ENCODE measurements around the gene EXOC6. TPM values are rescaled to one million over a fixed set of nuclear protein-coding genes. Genes with fewer than 3 reads are reported as not detected.

Gene EXOC6
- total and polyA plus RNA-seq, 2 donors, result 10.6 to 17.4 TPM

DNA sequence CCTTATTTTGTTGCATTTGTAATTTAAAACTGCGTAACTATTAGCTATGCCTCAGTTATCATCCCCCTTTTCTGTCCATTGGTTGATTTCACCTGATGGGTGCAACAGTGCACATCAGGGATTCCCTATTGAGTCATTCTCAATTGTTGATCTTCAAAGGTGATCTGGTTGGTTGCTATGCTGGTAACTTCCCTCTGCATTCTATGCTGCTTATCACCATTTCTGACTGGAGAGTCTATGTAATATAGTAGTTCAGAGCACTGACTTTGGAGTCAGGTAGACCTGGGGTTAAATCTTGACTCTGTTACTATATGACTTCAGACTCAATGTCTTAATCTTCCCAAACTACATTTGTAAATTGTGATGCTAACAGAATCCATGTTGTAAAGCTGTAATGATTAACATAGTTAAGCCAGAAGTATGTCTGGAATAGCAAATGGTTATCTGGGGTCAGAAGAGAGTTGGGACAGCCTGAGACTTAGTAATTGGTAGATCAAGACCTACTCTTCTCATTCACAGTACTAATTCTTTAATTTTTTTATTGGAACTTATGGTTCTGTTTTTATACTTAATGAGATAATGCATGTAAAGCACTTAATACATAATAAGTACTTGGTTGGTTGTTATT lies 38.1 kb downstream of the EXOC6 start:
- 100% methylated on average over 1 of the region's 1 CpG for WGBS
- no peaks in the 10 kb centered on the region for H3K4me1 ChIP-seq (ENCODE audit: control insufficient read depth in 2 of 2, insufficient read depth in 2 of 2, low read length in 2 of 2)
- DNase-seq (ENCODE audit: low read depth in 6 of 9, low spot score in 9 of 9), result no peak
- H3K4me3 ChIP-seq (ENCODE audit: low read length in 2 of 2), result no peak overlapping the region
- H3K9me3 ChIP-seq (ENCODE audit: control insufficient read depth in 2 of 2, insufficient read depth in 1 of 2, low read length in 1 of 2), result no peaks in the 10 kb centered on the region
- no peaks in the 10 kb centered on the region for H3K27me3 ChIP-seq (ENCODE audit: control insufficient read depth in 2 of 2, insufficient read depth in 1 of 2, low read length in 1 of 2)
- H3K27ac ChIP-seq (ENCODE audit: low read depth in 1 of 2, low read length in 1 of 2), result no peak overlapping the region
- H3K36me3 ChIP-seq (ENCODE audit: control insufficient read depth in 2 of 2, insufficient read depth in 2 of 2, low read length in 1 of 2), result no peaks in the 10 kb centered on the region

DNA sequence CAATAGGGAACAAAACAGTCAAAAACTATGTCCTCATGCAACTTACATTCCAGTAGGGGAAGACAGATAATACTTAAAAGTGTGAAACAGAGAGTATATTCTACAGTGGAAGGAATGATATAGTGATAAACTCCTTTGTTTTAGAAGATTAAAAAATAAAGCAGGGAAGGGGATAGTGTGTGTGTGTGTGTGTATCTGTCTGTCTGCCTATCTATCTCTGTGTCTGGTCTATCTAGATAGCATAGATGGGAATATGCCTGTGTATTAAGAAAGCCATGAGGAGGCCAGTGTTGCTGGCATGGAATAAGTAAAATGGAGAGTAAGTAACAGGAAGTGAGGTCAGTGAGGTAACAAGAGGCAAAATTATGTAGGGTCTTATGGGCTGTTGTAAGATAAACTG lies 42.2 kb downstream of the EXOC6 start:
- H3K36me3 ChIP-seq (ENCODE audit: control insufficient read depth in 2 of 2, insufficient read depth in 2 of 2, low read length in 1 of 2), result no peaks in the 10 kb centered on the region
- no peaks in the 10 kb centered on the region for H3K27me3 ChIP-seq (ENCODE audit: control insufficient read depth in 2 of 2, insufficient read depth in 1 of 2, low read length in 1 of 2)
- no peaks in the 10 kb centered on the region for H3K4me1 ChIP-seq (ENCODE audit: control insufficient read depth in 2 of 2, insufficient read depth in 2 of 2, low read length in 2 of 2)
- H3K27ac ChIP-seq (ENCODE audit: low read depth in 1 of 2, low read length in 1 of 2), result no peak overlapping the region
- H3K9me3 ChIP-seq (ENCODE audit: control insufficient read depth in 2 of 2, insufficient read depth in 1 of 2, low read length in 1 of 2), result no peaks in the 10 kb centered on the region
- H3K4me3 ChIP-seq (ENCODE audit: low read length in 2 of 2), result no peak overlapping the region
- no peak for DNase-seq (ENCODE audit: low read depth in 6 of 9, low spot score in 9 of 9)

DNA sequence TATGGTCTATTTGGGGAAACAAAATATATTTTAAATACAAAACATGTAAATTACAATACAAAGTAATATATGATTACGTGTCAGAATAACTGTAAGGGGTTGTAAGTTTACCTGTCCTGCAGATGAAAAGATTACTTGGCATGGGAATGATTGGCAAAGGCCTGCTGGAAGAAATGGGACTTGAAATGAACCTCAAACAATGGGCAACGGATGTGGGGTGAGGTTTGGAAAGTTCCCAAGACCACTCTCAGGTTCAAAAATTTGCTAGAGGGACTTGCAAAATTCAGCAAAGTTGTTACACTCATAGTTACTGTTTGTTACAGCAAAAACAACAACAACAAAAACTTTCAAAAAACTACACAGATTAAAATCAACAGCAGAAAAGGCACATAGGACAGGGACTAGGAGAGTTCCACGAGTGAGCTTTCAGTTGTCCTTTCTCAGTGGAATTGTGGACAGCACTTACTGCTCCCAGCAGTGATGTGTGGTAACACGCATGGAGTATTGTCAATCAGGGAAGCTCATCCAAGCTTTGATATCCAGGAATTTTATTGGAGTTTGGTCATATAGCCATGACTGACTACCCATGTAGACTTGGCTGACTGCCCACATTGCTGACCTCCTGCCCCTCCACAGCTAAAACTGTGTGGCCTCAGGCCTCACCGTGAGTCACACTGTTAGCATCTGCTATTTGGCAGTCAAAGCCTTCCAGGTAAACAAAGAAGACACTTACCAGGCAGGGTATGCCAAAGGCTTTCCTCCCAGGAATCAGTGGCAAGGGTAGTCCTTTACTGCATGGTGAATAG lies 43.8 kb downstream of the EXOC6 start:
- H3K4me1 ChIP-seq (ENCODE audit: control insufficient read depth in 2 of 2, insufficient read depth in 2 of 2, low read length in 2 of 2), result no peaks in the 10 kb centered on the region
- WGBS, result 85% methylated on average over 5 of the region's 5 CpGs
- H3K27me3 ChIP-seq (ENCODE audit: control insufficient read depth in 2 of 2, insufficient read depth in 1 of 2, low read length in 1 of 2), result no peaks in the 10 kb centered on the region
- no peaks in the 10 kb centered on the region for H3K36me3 ChIP-seq (ENCODE audit: control insufficient read depth in 2 of 2, insufficient read depth in 2 of 2, low read length in 1 of 2)
- DNase-seq (ENCODE audit: low read depth in 6 of 9, low spot score in 9 of 9), result no peak
- no peaks in the 10 kb centered on the region for H3K9me3 ChIP-seq (ENCODE audit: control insufficient read depth in 2 of 2, insufficient read depth in 1 of 2, low read length in 1 of 2)
- no peak overlapping the region for H3K27ac ChIP-seq (ENCODE audit: low read depth in 1 of 2, low read length in 1 of 2)
- H3K4me3 ChIP-seq (ENCODE audit: low read length in 2 of 2), result no peak overlapping the region

DNA sequence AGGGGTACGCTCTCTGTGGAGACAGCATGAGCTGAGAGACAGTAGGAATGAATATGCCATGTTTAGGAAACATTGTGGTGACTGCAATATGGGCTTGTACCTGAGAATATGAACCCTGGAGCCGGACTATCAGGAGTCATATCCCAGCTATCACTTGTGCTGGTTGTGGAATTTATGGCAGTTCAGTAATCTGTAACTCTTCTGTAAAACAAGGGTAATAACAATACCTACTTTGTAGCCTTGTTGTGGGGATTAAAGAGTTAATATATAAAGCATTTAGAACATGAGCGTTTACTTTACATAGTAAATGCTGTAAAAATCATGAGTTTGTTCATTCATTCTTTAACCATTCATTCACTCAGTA lies 44.4 kb downstream of the EXOC6 start:
- DNase-seq (ENCODE audit: low read depth in 6 of 9, low spot score in 9 of 9), result no peak
- H3K27ac ChIP-seq (ENCODE audit: low read depth in 1 of 2, low read length in 1 of 2), result no peak overlapping the region
- H3K27me3 ChIP-seq (ENCODE audit: control insufficient read depth in 2 of 2, insufficient read depth in 1 of 2, low read length in 1 of 2), result no peaks in the 10 kb centered on the region
- no peaks in the 10 kb centered on the region for H3K4me1 ChIP-seq (ENCODE audit: control insufficient read depth in 2 of 2, insufficient read depth in 2 of 2, low read length in 2 of 2)
- H3K36me3 ChIP-seq (ENCODE audit: control insufficient read depth in 2 of 2, insufficient read depth in 2 of 2, low read length in 1 of 2), result peaks cover 0 to 1% of the 10 kb centered on the region in 2 donors
- H3K9me3 ChIP-seq (ENCODE audit: control insufficient read depth in 2 of 2, insufficient read depth in 1 of 2, low read length in 1 of 2), result no peaks in the 10 kb centered on the region
- WGBS, result 99% methylated on average over 3 of the region's 3 CpGs
- H3K4me3 ChIP-seq (ENCODE audit: low read length in 2 of 2), result no peak overlapping the region

DNA sequence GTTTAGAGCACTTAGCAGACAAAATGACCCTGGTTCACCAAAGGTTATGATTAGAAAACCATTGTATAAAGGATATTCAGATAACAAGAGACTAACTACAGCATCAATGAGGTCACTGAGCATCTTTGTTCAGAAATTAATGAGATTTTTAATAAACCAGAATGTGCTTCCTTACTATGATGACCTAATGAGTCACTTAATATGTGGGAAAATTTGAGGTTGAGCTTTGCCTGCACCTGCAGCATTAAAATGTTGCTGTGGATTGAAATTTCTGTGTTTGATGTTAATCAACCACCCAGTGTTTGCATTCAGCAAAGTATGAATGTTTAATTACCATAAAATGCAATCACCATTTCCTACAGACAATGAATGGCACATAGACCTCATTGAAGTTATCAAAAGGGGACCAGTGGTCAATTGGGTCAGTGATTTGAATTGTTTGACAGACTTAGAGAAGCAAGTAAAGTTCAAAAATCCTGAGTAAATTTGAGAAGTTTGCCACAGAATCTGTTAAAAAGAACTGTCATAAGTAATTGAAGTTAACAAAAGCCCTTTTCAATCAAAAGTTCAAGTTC lies 45.8 kb downstream of the EXOC6 start:
- Histone ChIP-seq H3K9me3 (ENCODE audit: control insufficient read depth in 2 of 2, insufficient read depth in 1 of 2, low read length in 1 of 2) (no peaks in the 10 kb centered on the region), H3K27me3 (ENCODE audit: control insufficient read depth in 2 of 2, insufficient read depth in 1 of 2, low read length in 1 of 2) (no peaks in the 10 kb centered on the region), H3K36me3 (ENCODE audit: control insufficient read depth in 2 of 2, insufficient read depth in 2 of 2, low read length in 1 of 2) (peaks cover 3% of the 10 kb centered on the region in 2 donors), H3K4me3 (ENCODE audit: low read length in 2 of 2) (no peak overlapping the region), H3K27ac (ENCODE audit: low read depth in 1 of 2, low read length in 1 of 2) (no peak overlapping the region), H3K4me1 (ENCODE audit: control insufficient read depth in 2 of 2, insufficient read depth in 2 of 2, low read length in 2 of 2) (no peaks in the 10 kb centered on the region)
- no peak for DNase-seq (ENCODE audit: low read depth in 6 of 9, low spot score in 9 of 9)

DNA sequence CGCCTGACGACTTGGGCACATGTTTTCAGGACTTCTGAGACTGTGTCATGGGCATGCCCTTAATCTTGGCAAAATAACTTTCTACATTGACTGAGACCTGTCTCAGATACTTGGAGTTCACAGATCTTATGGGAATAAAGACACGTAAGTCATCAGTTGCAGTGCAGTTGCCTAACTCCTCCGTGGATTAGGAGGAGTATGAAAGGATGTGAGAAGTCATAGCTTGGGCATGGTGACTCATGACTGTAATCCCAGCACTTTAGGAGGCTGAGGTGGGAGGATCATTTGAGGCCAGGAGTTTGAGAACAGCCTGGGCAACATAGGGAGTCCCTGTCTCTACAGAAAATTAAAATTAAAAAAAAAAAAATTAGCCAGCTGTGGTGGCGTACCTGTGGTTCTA lies 49.6 kb downstream of the EXOC6 start:
- Histone ChIP-seq H3K4me3 (ENCODE audit: low read length in 2 of 2) (no peak overlapping the region), H3K4me1 (ENCODE audit: control insufficient read depth in 2 of 2, insufficient read depth in 2 of 2, low read length in 2 of 2) (peaks cover 3 to 4% of the 10 kb centered on the region in 2 donors), H3K36me3 (ENCODE audit: control insufficient read depth in 2 of 2, insufficient read depth in 2 of 2, low read length in 1 of 2) (peaks cover 3% of the 10 kb centered on the region in 2 donors), H3K9me3 (ENCODE audit: control insufficient read depth in 2 of 2, insufficient read depth in 1 of 2, low read length in 1 of 2) (no peaks in the 10 kb centered on the region), H3K27ac (ENCODE audit: low read depth in 1 of 2, low read length in 1 of 2) (no peak overlapping the region), H3K27me3 (ENCODE audit: control insufficient read depth in 2 of 2, insufficient read depth in 1 of 2, low read length in 1 of 2) (no peaks in the 10 kb centered on the region)
- WGBS, result 99% methylated on average over 5 of the region's 5 CpGs
- no peak for DNase-seq (ENCODE audit: low read depth in 6 of 9, low spot score in 9 of 9)

DNA sequence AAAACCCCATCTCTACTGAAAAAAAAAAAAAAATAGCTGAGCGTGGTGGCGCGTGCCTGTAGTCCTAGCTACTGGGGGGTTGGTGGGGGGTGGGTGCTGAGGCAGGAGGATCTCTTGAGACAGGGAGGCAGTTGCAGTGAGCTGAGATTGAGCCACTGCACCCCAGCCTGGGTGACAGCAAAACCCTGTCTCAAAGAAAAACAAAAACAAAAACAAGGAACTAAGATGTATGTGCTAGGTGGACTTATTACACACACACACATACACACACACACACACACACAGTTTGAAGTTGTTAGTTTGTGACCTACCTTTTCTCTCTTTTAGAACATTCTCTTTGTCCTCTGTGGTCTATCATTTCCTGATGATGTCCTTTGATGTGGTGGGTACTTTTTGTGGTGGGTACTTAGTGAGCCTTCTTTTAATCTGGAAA lies 53.5 kb downstream of the EXOC6 start:
- peaks cover 3% of the 10 kb centered on the region in 2 donors for H3K36me3 ChIP-seq (ENCODE audit: control insufficient read depth in 2 of 2, insufficient read depth in 2 of 2, low read length in 1 of 2)
- H3K4me3 ChIP-seq (ENCODE audit: low read length in 2 of 2), result no peak overlapping the region
- peak in 7 of 9 donors; percentile 13 to 76 (median 34) for DNase-seq (ENCODE audit: low read depth in 6 of 9, low spot score in 9 of 9)
- no peak overlapping the region for H3K27ac ChIP-seq (ENCODE audit: low read depth in 1 of 2, low read length in 1 of 2)
- no peaks in the 10 kb centered on the region for H3K9me3 ChIP-seq (ENCODE audit: control insufficient read depth in 2 of 2, insufficient read depth in 1 of 2, low read length in 1 of 2)
- no peaks in the 10 kb centered on the region for H3K27me3 ChIP-seq (ENCODE audit: control insufficient read depth in 2 of 2, insufficient read depth in 1 of 2, low read length in 1 of 2)
- 91% methylated on average over 3 of the region's 3 CpGs for WGBS
- peaks cover 3 to 4% of the 10 kb centered on the region in 2 donors for H3K4me1 ChIP-seq (ENCODE audit: control insufficient read depth in 2 of 2, insufficient read depth in 2 of 2, low read length in 2 of 2)

DNA sequence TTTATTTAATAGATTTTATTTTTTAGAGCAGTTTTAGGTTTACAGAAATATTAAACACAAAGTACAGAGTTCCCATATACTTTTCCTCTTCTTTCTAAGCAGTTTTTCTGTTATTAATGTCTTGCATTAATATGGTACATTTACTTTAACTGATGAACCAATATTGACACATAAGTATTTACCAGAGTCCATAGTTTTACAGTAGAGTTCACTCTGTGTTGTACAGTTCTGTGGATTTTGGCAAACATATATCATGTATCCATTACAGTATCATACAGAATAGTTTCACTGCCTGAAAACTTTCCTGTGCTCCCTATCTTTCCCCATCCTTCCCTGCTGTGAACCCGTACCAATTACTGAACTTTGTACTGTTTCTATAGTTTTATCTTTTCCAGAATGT lies 55.3 kb downstream of the EXOC6 start:
- Histone ChIP-seq H3K4me3 (ENCODE audit: low read length in 2 of 2) (no peak overlapping the region), H3K36me3 (ENCODE audit: control insufficient read depth in 2 of 2, insufficient read depth in 2 of 2, low read length in 1 of 2) (no peaks in the 10 kb centered on the region), H3K27me3 (ENCODE audit: control insufficient read depth in 2 of 2, insufficient read depth in 1 of 2, low read length in 1 of 2) (no peaks in the 10 kb centered on the region), H3K4me1 (ENCODE audit: control insufficient read depth in 2 of 2, insufficient read depth in 2 of 2, low read length in 2 of 2) (peaks cover 3 to 4% of the 10 kb centered on the region in 2 donors), H3K27ac (ENCODE audit: low read depth in 1 of 2, low read length in 1 of 2) (no peak overlapping the region), H3K9me3 (ENCODE audit: control insufficient read depth in 2 of 2, insufficient read depth in 1 of 2, low read length in 1 of 2) (no peaks in the 10 kb centered on the region)
- no peak for DNase-seq (ENCODE audit: low read depth in 6 of 9, low spot score in 9 of 9)
- 99% methylated on average over 1 of the region's 1 CpG for WGBS

DNA sequence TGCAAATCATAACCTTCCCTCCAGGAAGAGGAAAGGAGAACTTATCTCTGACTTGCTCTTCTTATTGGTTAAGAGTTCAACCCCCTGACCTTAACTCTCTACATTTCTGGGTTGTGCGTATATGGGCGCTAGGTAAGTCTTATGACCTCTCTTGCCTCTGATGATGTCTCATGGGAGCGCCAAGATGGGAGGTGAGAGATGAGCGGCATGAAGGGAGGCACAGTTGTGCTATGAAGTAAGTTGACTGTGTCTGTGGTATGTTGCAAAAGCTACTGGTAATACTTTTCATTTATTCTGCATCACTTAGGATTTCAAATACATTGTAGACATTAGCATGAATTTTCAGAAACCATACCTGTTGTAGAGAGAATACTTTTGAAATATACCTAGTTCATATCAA lies 59.0 kb downstream of the EXOC6 start:
- no peaks in the 10 kb centered on the region for H3K4me1 ChIP-seq (ENCODE audit: control insufficient read depth in 2 of 2, insufficient read depth in 2 of 2, low read length in 2 of 2)
- no peak overlapping the region for H3K27ac ChIP-seq (ENCODE audit: low read depth in 1 of 2, low read length in 1 of 2)
- no peak overlapping the region for H3K4me3 ChIP-seq (ENCODE audit: low read length in 2 of 2)
- H3K27me3 ChIP-seq (ENCODE audit: control insufficient read depth in 2 of 2, insufficient read depth in 1 of 2, low read length in 1 of 2), result no peaks in the 10 kb centered on the region
- WGBS, result 98% methylated on average over 4 of the region's 4 CpGs
- DNase-seq (ENCODE audit: low read depth in 6 of 9, low spot score in 9 of 9), result no peak
- no peaks in the 10 kb centered on the region for H3K9me3 ChIP-seq (ENCODE audit: control insufficient read depth in 2 of 2, insufficient read depth in 1 of 2, low read length in 1 of 2)
- H3K36me3 ChIP-seq (ENCODE audit: control insufficient read depth in 2 of 2, insufficient read depth in 2 of 2, low read length in 1 of 2), result peaks cover 0 to 3% of the 10 kb centered on the region in 2 donors

Data from thymus (tissue), 11 donors.